NOMO-1 treated with DMSO at 0.1 percent for 48 hours (cell line): ENCODE measurements around the gene PBX4.

ENCODE experiments used
- DNase-seq: peaks from one replicate; lab custom pipeline; 2025; ENCODE audit not compliant: unreplicated experiment; lab: John Stamatoyannopoulos, UW

Gene PBX4

GRCh38 chr19:19527674-19528625, 90.5 kb downstream of the PBX4 start:
- no peak for DNase-seq

GRCh38 chr19:19527371-19527656, 91.2 kb downstream of the PBX4 start:
- DNase-seq = no peak

- no peak for DNase-seq
These were observed 91.7 kb downstream of the PBX4 start for GRCh38 chr19:19526581-19527370.

GRCh38 chr19:19525611-19526380, 92.7 kb downstream of the PBX4 start:
- no peak for DNase-seq

GRCh38 chr19:19524053-19524452, 94.4 kb downstream of the PBX4 start:
- DNase-seq = no peak

- DNase-seq = no peak
These were observed 95.3 kb downstream of the PBX4 start for GRCh38 chr19:19523177-19523576.

- no peak for DNase-seq
These were observed 97.5 kb downstream of the PBX4 start for GRCh38 chr19:19520989-19521388.

- DNase-seq = no peak
These were observed 101.3 kb downstream of the PBX4 start for GRCh38 chr19:19517235-19517619.

- peak; percentile 81 for DNase-seq
These were observed 102.6 kb downstream of the PBX4 start, which contains the start of gene NDUFA13 for GRCh38 chr19:19515642-19516519. Gene NDUFA13, plus strand, starts transcription at chr19:19516225. Its CDS starts 14 bp downstream, at chr19:19516239.

- DNase-seq = no peak
These were observed 103.4 kb downstream of the PBX4 start, which contains the start of gene TSSK6 for GRCh38 chr19:19514881-19515641. Gene TSSK6, minus strand, starts transcription at chr19:19515548. Its CDS starts 121 bp downstream, at chr19:19515427.

GRCh38 chr19:19514215-19514657, 104.3 kb downstream of the PBX4 start:
- no peak for DNase-seq

GRCh38 chr19:19513682-19514081, 104.8 kb downstream of the PBX4 start:
- no peak for DNase-seq
